B cell (primary cell): ENCODE measurements around the gene SDK2. TPM values are rescaled to one million over a fixed set of nuclear protein-coding genes. Genes with fewer than 3 reads are reported as not detected.

ENCODE experiments used
- ATAC-seq: fragments of 200-7000 bp; cut with Tn5 transposase; one replicate; pipeline ENCODE4 v1.10.0; 2021; ENCODE audit warnings: low read depth, mild to moderate bottlenecking, moderate number of reproducible peaks, moderate library complexity
- CTCF ChIA-PET: fragments of 350-600 bp; sonication (Branson Sonifier 250); formaldehyde crosslinking; loops from one replicate; lab custom pipeline; 2021; ENCODE audit warnings: antibody characterized with exemption, inconsistent platforms; lab: Charles Lee
- POLR2A ChIA-PET: fragments of 350-600 bp; sonication (Branson Sonifier 250); formaldehyde crosslinking; loops from one replicate; lab custom pipeline; 2021; ENCODE audit warnings: antibody characterized with exemption; lab: Charles Lee
- DNase-seq: peaks from one replicate; pipeline ENCODE4 v3.0.0; 2013
- H2AFZ ChIP-seq: 2 replicates; pipeline ENCODE4 v1.6.1; 2012; ENCODE audit warnings: mild to moderate bottlenecking, low read depth, low read length; ENCODE audit not compliant: insufficient read depth, poor library complexity, severe bottlenecking
- H3K27ac ChIP-seq, 2 donors: 1 replicate in 1 of 2; 2 replicates in 1 of 2; pipeline ENCODE4 v1.5.1; 2012 to 2013; ENCODE audit warnings: low read length in 2 of 2, mild to moderate bottlenecking in 2 of 2, moderate library complexity in 1 of 2
- H3K27me3 ChIP-seq, 4 experiments: fragments of 200-600 bp in 1 of 4; sonication (generic) in 1 of 4; replicated peaks in 1 of 4; 1 replicate in 2 of 4; 2 replicates in 2 of 4; pipeline versions ENCODE4 v1.6.1 to v1.7.0; 2013 to 2016; ENCODE audit warnings: low read length in 3 of 4, mild to moderate bottlenecking in 2 of 4, mixed read lengths in 1 of 4, moderate library complexity in 1 of 4; ENCODE audit not compliant: insufficient read depth in 4 of 4, control insufficient read depth in 3 of 4; ENCODE audit errors: control extremely low read depth in 1 of 4
- H3K36me3 ChIP-seq, 2 experiments: replicated peaks in 1 of 2; 1 replicate in 1 of 2; 2 replicates in 1 of 2; pipeline versions ENCODE4 v1.6.1 to v1.7.1; 2013; ENCODE audit warnings: low read length in 1 of 2; ENCODE audit not compliant: insufficient read depth in 2 of 2, control insufficient read depth in 1 of 2; ENCODE audit errors: control extremely low read depth in 1 of 2, extremely low read depth in 1 of 2
- H3K4me1 ChIP-seq, 2 donors: fragments of 200-600 bp in 1 of 2; sonication (generic) in 1 of 2; 1 replicate in 1 of 2; 2 replicates in 1 of 2; pipeline versions ENCODE4 v1.5.1 to v1.6.1; 2013 to 2017; ENCODE audit warnings: low read length in 2 of 2; ENCODE audit not compliant: control insufficient read depth in 2 of 2, insufficient read depth in 2 of 2
- H3K4me2 ChIP-seq: replicated peaks from 2 replicates; pipeline ENCODE3; 2012; ENCODE audit warnings: mild to moderate bottlenecking, low read depth, low read length; ENCODE audit not compliant: poor library complexity, severe bottlenecking
- H3K4me3 ChIP-seq, 5 experiments: fragments of 200-600 bp in 1 of 5; sonication (generic) in 1 of 5; 1 replicate in 3 of 5; 2 replicates in 2 of 5; pipeline versions ENCODE4 v1.5.1 to v1.7.0; 2011 to 2016; ENCODE audit warnings: low read length in 4 of 5, mild to moderate bottlenecking in 4 of 5, low read depth in 2 of 5, control low read depth in 1 of 5, moderate library complexity in 1 of 5; ENCODE audit not compliant: insufficient read depth in 1 of 5; ENCODE audit errors: control extremely low read depth in 1 of 5, extremely low read depth in 1 of 5
- H3K79me2 ChIP-seq: fragments of 200-600 bp; sonication (generic); one replicate; pipeline ENCODE4 v1.6.0; 2016; ENCODE audit warnings: low read length; ENCODE audit not compliant: control insufficient read depth, insufficient read depth
- H3K9ac ChIP-seq: fragments of 200-600 bp; sonication (generic); 2 replicates; pipeline ENCODE4 v1.6.1; 2017; ENCODE audit warnings: mild to moderate bottlenecking, low read length, moderate library complexity
- H3K9me3 ChIP-seq, 3 donors: one replicate each; pipeline versions ENCODE4 v1.6.1 to v1.7.1; 2013; ENCODE audit warnings: low read length in 2 of 3; ENCODE audit not compliant: control insufficient read depth in 2 of 3, insufficient read depth in 1 of 3; ENCODE audit errors: control extremely low read depth in 1 of 3
- H4K20me1 ChIP-seq: 2 replicates; pipeline ENCODE4 v1.6.0; 2012; ENCODE audit warnings: mild to moderate bottlenecking, low read length; ENCODE audit not compliant: insufficient read depth, control insufficient read depth, poor library complexity, severe bottlenecking
- H3K27ac Mint-ChIP-seq: one replicate; pipeline ENCODE4 v1.8.0; 2021; ENCODE audit warnings: mixed read lengths
- H3K27me3 Mint-ChIP-seq: one replicate; pipeline ENCODE4 v1.8.0; 2021; ENCODE audit warnings: mixed read lengths
- H3K4me1 Mint-ChIP-seq: one replicate; pipeline ENCODE4 v1.8.0; 2021; ENCODE audit warnings: mixed read lengths
- H3K4me3 Mint-ChIP-seq: one replicate; pipeline ENCODE4 v1.8.0; 2021; ENCODE audit warnings: mixed read lengths
- H3K9me3 Mint-ChIP-seq: one replicate; pipeline ENCODE4 v1.8.0; 2022; ENCODE audit warnings: mixed read lengths; ENCODE audit not compliant: insufficient read depth
- EZH2 ChIP-seq: IDR thresholded peaks from 2 replicates; pipeline ENCODE4 v1.6.1; 2012; ENCODE audit warnings: borderline replicate concordance, low read depth, mild to moderate bottlenecking, moderate library complexity, low read length; ENCODE audit not compliant: insufficient read depth, poor library complexity, severe bottlenecking
- WGBS: methylation state at CpG from one replicate; pipeline ENCODE4 v1.1.5; 2013; ENCODE audit warnings: missing lambda C conversion rate; ENCODE audit not compliant: insufficient coverage; 5-methylcytosine and 5-hydroxymethylcytosine counted together
- intact Hi-C: fragments of 100-400 bp; cut with micrococcal nuclease; formaldehyde crosslinking; loops from one replicate; pipeline ENCODE4 v1.10.0; 2022
- polyA plus RNA-seq: library from polyadenylated mRNA; depleted of rRNA; stranded (reverse); fragments of >200 nt; gene quantifications from 2 replicates; pipeline ENCODE4 v1.2.3, GENCODE V29; 2012
- total RNA-seq, 2 donors: library from RNA; stranded (reverse); fragments of 120-200 nt in 1 of 2; gene quantifications; 1 replicate in 1 of 2; 2 replicates in 1 of 2; pipeline versions ENCODE4 v1.2.3 to v1.2.4, GENCODE V29; 2013 to 2022
- TF ChIP-seq, protein P1 (sequence below): fragments of 200-600 bp; IDR thresholded peaks from one replicate; pipeline ENCODE4 v1.8.0; 2022; ENCODE audit warnings: antibody characterized with exemption, mild to moderate bottlenecking

Gene SDK2
- total and polyA plus RNA-seq, 2 donors (not counting 1 experiment from before 2014, with no cell fraction given) = 3.2 to 13.0 TPM

DNA sequence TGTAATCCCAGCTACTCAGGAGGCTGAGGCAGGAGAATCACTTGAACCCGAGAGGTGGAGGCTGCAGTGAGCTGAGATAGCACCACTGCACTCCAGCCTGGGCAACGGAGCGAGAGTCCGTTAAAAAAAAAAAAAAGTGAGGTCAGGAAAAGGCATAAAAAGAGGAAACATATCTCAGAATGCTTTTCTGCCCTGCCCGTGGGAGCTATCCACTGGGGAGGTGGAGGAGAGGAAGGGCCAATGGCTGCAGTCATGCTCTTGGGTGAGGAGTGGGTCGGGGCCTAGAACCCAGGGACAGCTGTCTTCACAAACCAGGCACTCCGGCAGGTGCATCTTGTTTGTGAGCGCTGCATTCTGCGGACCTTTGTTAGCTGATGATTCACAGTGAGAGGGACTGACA, 272.4 kb downstream of the SDK2 start:
- H3K27me3 ChIP-seq = no peaks in the 10 kb centered on the region
- H2AFZ ChIP-seq = no peak overlapping the region
- no peak overlapping the region for H3K4me2 ChIP-seq
- no peak overlapping the region for H3K9ac ChIP-seq
- peaks cover 0 to 5% of the 10 kb centered on the region in 2 experiments for H3K36me3 ChIP-seq
- intact Hi-C loops = loop anchor here (5.0 kb wide), 1 partner anchor 60 kb away; the partner anchor contains the start of gene CDC42EP4
- H3K4me3 ChIP-seq = no peak overlapping the region
- POLR2A ChIA-PET = interaction anchor here (0.6 kb wide), 1 partner anchor 114 kb away, joined by 3 read pairs; no protein-coding TSS in a partner anchor
- DNase-seq (no peak), ATAC-seq (no peak)
- CTCF ChIA-PET = interaction anchor here (1.3 to 11.3 kb wide), 5 partner anchors 61 to 813 kb away, joined by 4 to 296 read pairs (median 43); partner anchors contain the start of genes CDC42EP4 and CPSF4L
- Mint-ChIP-seq H3K27ac (no peak overlapping the region), H3K27me3 (peaks cover 4% of the 10 kb centered on the region), H3K9me3 (no peaks in the 10 kb centered on the region), H3K4me1 (no peaks in the 10 kb centered on the region), H3K4me3 (no peak overlapping the region)
- no peak overlapping the region for H3K27ac ChIP-seq
- H4K20me1 ChIP-seq = peaks cover 5% of the 10 kb centered on the region
- no peaks in the 10 kb centered on the region for H3K9me3 ChIP-seq
- WGBS = 60% methylated on average over 9 of the region's 9 CpGs
- TF ChIP-seq, protein P1, sequence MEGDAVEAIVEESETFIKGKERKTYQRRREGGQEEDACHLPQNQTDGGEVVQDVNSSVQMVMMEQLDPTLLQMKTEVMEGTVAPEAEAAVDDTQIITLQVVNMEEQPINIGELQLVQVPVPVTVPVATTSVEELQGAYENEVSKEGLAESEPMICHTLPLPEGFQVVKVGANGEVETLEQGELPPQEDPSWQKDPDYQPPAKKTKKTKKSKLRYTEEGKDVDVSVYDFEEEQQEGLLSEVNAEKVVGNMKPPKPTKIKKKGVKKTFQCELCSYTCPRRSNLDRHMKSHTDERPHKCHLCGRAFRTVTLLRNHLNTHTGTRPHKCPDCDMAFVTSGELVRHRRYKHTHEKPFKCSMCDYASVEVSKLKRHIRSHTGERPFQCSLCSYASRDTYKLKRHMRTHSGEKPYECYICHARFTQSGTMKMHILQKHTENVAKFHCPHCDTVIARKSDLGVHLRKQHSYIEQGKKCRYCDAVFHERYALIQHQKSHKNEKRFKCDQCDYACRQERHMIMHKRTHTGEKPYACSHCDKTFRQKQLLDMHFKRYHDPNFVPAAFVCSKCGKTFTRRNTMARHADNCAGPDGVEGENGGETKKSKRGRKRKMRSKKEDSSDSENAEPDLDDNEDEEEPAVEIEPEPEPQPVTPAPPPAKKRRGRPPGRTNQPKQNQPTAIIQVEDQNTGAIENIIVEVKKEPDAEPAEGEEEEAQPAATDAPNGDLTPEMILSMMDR = no peak
- no peak for TF ChIP-seq EZH2
- no peaks in the 10 kb centered on the region for H3K79me2 ChIP-seq
- H3K4me1 ChIP-seq = no peaks in the 10 kb centered on the region

DNA sequence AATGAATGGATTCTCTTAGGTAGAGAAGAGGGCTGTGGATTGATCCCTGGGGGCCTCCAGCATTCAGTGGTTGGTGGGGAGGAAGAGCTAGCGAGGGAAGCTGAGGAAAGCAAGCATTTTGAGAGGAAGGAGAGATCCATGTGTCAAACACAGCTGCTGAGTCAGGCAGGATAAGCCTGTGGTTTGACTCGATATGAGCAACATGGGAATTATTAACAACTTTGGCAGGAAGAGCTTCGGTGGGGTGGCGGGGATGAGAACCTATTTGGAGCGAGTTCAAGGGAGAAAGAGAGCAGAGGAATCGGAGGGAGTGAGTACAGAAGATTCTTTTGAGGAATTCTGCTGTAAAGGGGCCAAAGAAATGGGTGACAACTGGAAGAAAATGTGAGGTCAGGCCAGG, 273.0 kb downstream of the SDK2 start:
- POLR2A ChIA-PET = interaction anchor here (0.6 kb wide), 1 partner anchor 114 kb away, joined by 3 read pairs; no protein-coding TSS in a partner anchor
- H3K27me3 Mint-ChIP-seq = peaks cover 4% of the 10 kb centered on the region
- H3K27ac Mint-ChIP-seq = no peak overlapping the region
- ATAC-seq = no peak
- CTCF ChIA-PET = interaction anchor here (0.8 to 11.3 kb wide), 7 partner anchors 8 to 812 kb away, joined by 3 to 296 read pairs (median 23); partner anchors contain the start of genes CDC42EP4 and CPSF4L
- 56% methylated on average over 6 of the region's 6 CpGs for WGBS
- Histone ChIP-seq H3K4me1 (no peaks in the 10 kb centered on the region), H3K27ac (no peak overlapping the region), H3K9ac (no peak overlapping the region), H3K79me2 (no peaks in the 10 kb centered on the region), H3K9me3 (no peaks in the 10 kb centered on the region), H2AFZ (no peak overlapping the region), H4K20me1 (peaks cover 5% of the 10 kb centered on the region), H3K4me3 (no peak overlapping the region), H3K4me2 (no peak overlapping the region), H3K36me3 (peaks cover 0 to 2% of the 10 kb centered on the region in 2 experiments), H3K27me3 (no peaks in the 10 kb centered on the region)
- no peak overlapping the region for H3K4me3 Mint-ChIP-seq
- H3K4me1 Mint-ChIP-seq = no peaks in the 10 kb centered on the region
- intact Hi-C loops = loop anchor here (5.0 kb wide), 1 partner anchor 59 kb away; the partner anchor contains the start of gene CDC42EP4
- no peak for DNase-seq
- TF ChIP-seq EZH2 = no peak
- TF ChIP-seq, protein P1 = no peak
- H3K9me3 Mint-ChIP-seq = no peaks in the 10 kb centered on the region
